HEK293 (cell line): ENCODE measurements around the gene HGFAC.

Experiments
- CTCF ChIA-PET: fragments of 350-600 bp; formaldehyde crosslinking; extraction: SDS; loops from one replicate; lab custom pipeline; 2021; ENCODE audit warnings: antibody characterized with exemption; lab: Yijun Ruan, JAX
- POLR2A ChIA-PET: fragments of 300-600 bp; formaldehyde crosslinking; extraction: SDS; loops from one replicate; lab custom pipeline; 2020; ENCODE audit warnings: antibody characterized with exemption, inconsistent platforms; lab: Yijun Ruan, JAX
- H3K27ac ChIP-seq: fragments of 200-500 bp; sonication (Bioruptor generic); 2 replicates; pipeline ENCODE4 v1.5.1; 2014; ENCODE audit warnings: low read depth, low read length, control low read depth, inconsistent platforms; ENCODE audit errors: extremely low read depth
- H3K36me3 ChIP-seq, 2 experiments: fragments of 200-500 bp in 1 of 2; sonication (Bioruptor generic) in 1 of 2; 1 replicate in 1 of 2; 2 replicates in 1 of 2; pipeline ENCODE4 v1.5.1; 2014 to 2017; ENCODE audit warnings: inconsistent platforms in 2 of 2, low read length in 2 of 2; ENCODE audit not compliant: control insufficient read depth in 2 of 2, insufficient read depth in 1 of 2
- H3K4me1 ChIP-seq: fragments of 200-500 bp; sonication (Bioruptor generic); 2 replicates; pipeline ENCODE4 v1.5.1; 2014; ENCODE audit warnings: mild to moderate bottlenecking, low read length, inconsistent platforms; ENCODE audit not compliant: control insufficient read depth, insufficient read depth
- H3K4me3 ChIP-seq: 2 replicates; pipeline ENCODE4 v1.5.1; 2011; ENCODE audit warnings: low read depth, mild to moderate bottlenecking, control low read depth, low read length, moderate library complexity
- H3K9me3 ChIP-seq: fragments of 200-500 bp; sonication (Bioruptor generic); 2 replicates; pipeline ENCODE4 v1.5.1; 2014; ENCODE audit warnings: low read depth, low read length, inconsistent platforms; ENCODE audit not compliant: control insufficient read depth, insufficient read depth
- HIC1 ChIP-seq: fragments of 450-650 bp; formaldehyde crosslinking; IDR thresholded peaks from 2 replicates; pipeline ENCODE4 v1.5.1; 2016; ENCODE audit warnings: missing biosample characterization, missing genetic modification characterization
- PRDM1 ChIP-seq: fragments of 450-650 bp; formaldehyde crosslinking; IDR thresholded peaks from 2 replicates; pipeline ENCODE4; 2016; ENCODE audit warnings: missing biosample characterization, missing genetic modification characterization
- PRDM10 ChIP-seq: fragments of 450-650 bp; formaldehyde crosslinking; IDR thresholded peaks from 2 replicates; pipeline ENCODE4 v1.5.1; 2016; ENCODE audit warnings: missing biosample characterization, missing genetic modification characterization
- ZBTB6 ChIP-seq: fragments of 450-650 bp; formaldehyde crosslinking; IDR thresholded peaks from 2 replicates; pipeline ENCODE4 v1.5.1; 2017; ENCODE audit warnings: missing biosample characterization, missing genetic modification characterization
- ZNF23 ChIP-seq: fragments of 450-650 bp; formaldehyde crosslinking; IDR thresholded peaks from 2 replicates; pipeline ENCODE4 v1.5.1; 2016; ENCODE audit warnings: missing biosample characterization, missing genetic modification characterization, borderline replicate concordance
- ZNF335 ChIP-seq: fragments of 450-650 bp; formaldehyde crosslinking; conservative IDR thresholded peaks from 2 replicates; pipeline ENCODE4 v1.5.1; 2016; ENCODE audit warnings: missing biosample characterization, missing genetic modification characterization
- ZNF416 ChIP-seq: fragments of 450-650 bp; formaldehyde crosslinking; IDR thresholded peaks from 2 replicates; pipeline ENCODE4 v1.5.1; 2016; ENCODE audit warnings: missing biosample characterization, missing genetic modification characterization
- ZNF423 ChIP-seq: fragments of 450-650 bp; formaldehyde crosslinking; IDR thresholded peaks from 2 replicates; pipeline ENCODE4 v1.5.1; 2016; ENCODE audit warnings: missing biosample characterization, missing genetic modification characterization
- ZNF426 ChIP-seq: fragments of 450-650 bp; formaldehyde crosslinking; IDR thresholded peaks from 2 replicates; pipeline ENCODE4 v1.5.1; 2017; ENCODE audit warnings: missing biosample characterization, missing genetic modification characterization, mild to moderate bottlenecking, inconsistent platforms, moderate library complexity
- ZNF433 ChIP-seq: fragments of 450-650 bp; formaldehyde crosslinking; IDR thresholded peaks from 2 replicates; pipeline ENCODE4 v1.5.1; 2016; ENCODE audit warnings: missing biosample characterization, missing genetic modification characterization, low read depth
- ZNF510 ChIP-seq: fragments of 450-650 bp; formaldehyde crosslinking; IDR thresholded peaks from 2 replicates; pipeline ENCODE4 v1.5.1; 2018; ENCODE audit warnings: mild to moderate bottlenecking, missing genetic modification characterization, missing biosample characterization; ENCODE audit not compliant: insufficient replicate concordance
- ZNF530 ChIP-seq: fragments of 450-650 bp; formaldehyde crosslinking; IDR thresholded peaks from 2 replicates; pipeline ENCODE4 v1.5.1; 2016; ENCODE audit warnings: low read depth, missing biosample characterization, missing genetic modification characterization
- ZNF624 ChIP-seq: fragments of 450-650 bp; formaldehyde crosslinking; IDR thresholded peaks from 2 replicates; pipeline ENCODE4 v1.5.1; 2017; ENCODE audit warnings: missing biosample characterization, missing genetic modification characterization
- ZNF654 ChIP-seq: fragments of 450-650 bp; formaldehyde crosslinking; IDR thresholded peaks from 2 replicates; pipeline ENCODE4 v1.5.1; 2016; ENCODE audit warnings: low read depth, missing biosample characterization, missing genetic modification characterization
- ZNF670 ChIP-seq: fragments of 450-650 bp; formaldehyde crosslinking; IDR thresholded peaks from 2 replicates; pipeline ENCODE4 v1.5.1; 2016; ENCODE audit warnings: missing biosample characterization, missing genetic modification characterization, low read depth
- ZNF707 ChIP-seq: fragments of 450-650 bp; formaldehyde crosslinking; IDR thresholded peaks from 2 replicates; pipeline ENCODE4 v1.5.1; 2016; ENCODE audit warnings: missing biosample characterization, missing genetic modification characterization
- ZNF76 ChIP-seq: fragments of 450-650 bp; formaldehyde crosslinking; IDR thresholded peaks from 2 replicates; pipeline ENCODE4; 2016; ENCODE audit warnings: low read depth, missing biosample characterization, missing genetic modification characterization, borderline replicate concordance
- ZNF792 ChIP-seq: fragments of 450-650 bp; formaldehyde crosslinking; IDR thresholded peaks from 2 replicates; pipeline ENCODE4 v1.5.1; 2016; ENCODE audit warnings: missing biosample characterization, missing genetic modification characterization
- ZNF843 ChIP-seq: fragments of 450-650 bp; formaldehyde crosslinking; IDR thresholded peaks from 2 replicates; pipeline ENCODE4 v1.5.1; 2016; ENCODE audit warnings: missing biosample characterization, missing genetic modification characterization
- ZSCAN23 ChIP-seq: fragments of 450-650 bp; formaldehyde crosslinking; IDR thresholded peaks from 2 replicates; pipeline ENCODE4 v1.5.1; 2016; ENCODE audit warnings: missing biosample characterization, missing genetic modification characterization

The HGFAC gene

GRCh38 chr4:3451956-3452355, 10.2 kb downstream of the HGFAC start (continued):
- TF ChIP-seq ZNF654 (tag by site-specific recombination) (no peak), ZNF843 (tag by site-specific recombination) (no peak)
- TF ChIP-seq, all 188 proteins: peak for 0

GRCh38 chr4:3452376-3452775, 10.6 kb downstream of the HGFAC start:
- TF ChIP-seq ZNF433 (tag by site-specific recombination) (no peak), ZNF76 (no peak), ZNF423 (tag by site-specific recombination) (no peak), ZNF670 (tag by site-specific recombination) (no peak), ZNF510 (tag by site-specific recombination) (no peak), PRDM10 (no peak), ZNF530 (no peak), ZSCAN23 (tag by site-specific recombination) (no peak), ZNF707 (no peak), ZNF416 (tag by site-specific recombination) (no peak), ZNF23 (no peak), PRDM1 (tag by site-specific recombination) (no peak), ZBTB6 (tag by site-specific recombination) (no peak), ZNF843 (tag by site-specific recombination) (no peak), ZNF792 (no peak), HIC1 (tag by site-specific recombination) (no peak), ZNF624 (tag by site-specific recombination) (no peak), ZNF335 (tag by site-specific recombination) (no peak), ZNF426 (no peak)
- Histone ChIP-seq H3K27ac (no peak overlapping the region), H3K36me3 (no peaks in the 10 kb centered on the region), H3K9me3 (no peaks in the 10 kb centered on the region), H3K4me1 (no peaks in the 10 kb centered on the region), H3K4me3 (no peak overlapping the region)
- ChIA-PET POLR2A (no interaction called here), CTCF (interaction anchor here (0.7 to 1.0 kb wide), 3 partner anchors 9 to 104 kb away, joined by 3 to 4 read pairs (median 3); no protein-coding TSS in a partner anchor)
